Left cardiac atrium (tissue), 4 donors: Measurements from ENCODE around the gene ZMYND12. TPM values are rescaled to one million over a fixed set of nuclear protein-coding genes. Genes with fewer than 3 reads are reported as not detected.
A peak's percentile ranks its signal among the peaks of the same experiment; 100 is the strongest.

ENCODE experiments used
- ATAC-seq, 2 donors: fragments of 200-7000 bp; cut with Tn5 transposase; one replicate each; pipeline ENCODE4 v1.9.1; 2020; ENCODE audit warnings: mild to moderate bottlenecking in 2 of 2, moderate library complexity in 2 of 2
- DNase-seq: peaks from one replicate; pipeline ENCODE4 v3.0.0-alpha.2; 2020
- intact Hi-C, 2 donors: fragments of 100-400 bp; cut with DNase I; formaldehyde crosslinking; loops; one replicate each; pipeline versions ENCODE4 v1.14.1 to v1.15.1; 2022 to 2023
- total RNA-seq, 2 donors: library from RNA; stranded (reverse); fragmentation: NEBNext Ultra II Directional; extraction: Animal tissue kit (Norgen Biotek cat#: 25700); gene quantifications; one replicate each; pipeline ENCODE4 v1.2.1, GENCODE V29; 2021
- donor health status: DM: no; HTN: yes; CAD: no.
- donor health status: DM: no; HTN: yes; CAD: no; lungs with severe emphysema.
- donor health status: DM: yes; HTN: yes; CAD: no.
- donor health status: Dilated cardiomyopathy.

Gene ZMYND12
- total RNA-seq, 2 donors from 2014 or later, result 0.31 to 0.65 TPM

- ATAC-seq (no peak), DNase-seq (no peak)
- intact Hi-C loops, result no loop called here
These were observed 41.0 kb downstream of the ZMYND12 start for GRCh38 chr1:42414551-42415496.

- ATAC-seq (no peak), DNase-seq (no peak)
- intact Hi-C loops, result no loop called here
These were observed 51.9 kb downstream of the ZMYND12 start for GRCh38 chr1:42403880-42404400.

GRCh38 chr1:42399315-42400100 is 56.3 kb downstream of the ZMYND12 start:
- intact Hi-C loops, result no loop called here
- DNase-seq (no peak), ATAC-seq (no peak)

GRCh38 chr1:42392967-42393848 is 62.6 kb downstream of the ZMYND12 start:
- DNase-seq, result no peak
- intact Hi-C loops, result no loop called here
- ATAC-seq, result no peak

GRCh38 chr1:42392255-42392654 is 63.6 kb downstream of the ZMYND12 start:
- DNase-seq (no peak), ATAC-seq (no peak)
- intact Hi-C loops, result no loop called here

GRCh38 chr1:42386051-42386450 is 69.8 kb downstream of the ZMYND12 start:
- DNase-seq (no peak), ATAC-seq (no peak)
- intact Hi-C loops, result no loop called here

- no peak for ATAC-seq
- no peak for DNase-seq
- intact Hi-C loops, result no loop called here
These were observed 70.5 kb downstream of the ZMYND12 start for GRCh38 chr1:42385283-42385682.

GRCh38 chr1:42381280-42381673 is 74.5 kb downstream of the ZMYND12 start:
- intact Hi-C loops, result no loop called here
- ATAC-seq (no peak), DNase-seq (no peak)

GRCh38 chr1:42380586-42381279 is 75.1 kb downstream of the ZMYND12 start, which contains the start of gene RIMKLA:
RIMKLA (plus strand) TSS chr1:42380792; CDS start chr1:42380935, 143 bp downstream.
- peak; percentile 98 for ATAC-seq
- intact Hi-C loops, result no loop called here
- DNase-seq, result peak; percentile 72

Other genes with a start within 250 kb of the ZMYND12 start
- 10 to 100 TPM; 34.3 to 43.0 TPM for gene FOXJ3, start 120.8 kb downstream of the ZMYND12 start, total RNA-seq
- 1 to 10 TPM; 6.3 to 7.9 TPM for gene RIMKLA, start 75.2 kb downstream of the ZMYND12 start, total RNA-seq
- 10 to 100 TPM; 33.5 to 36.8 TPM for gene PPCS, start 521 bp upstream of the ZMYND12 start, total RNA-seq
- gene CCDC30, start 7.3 kb upstream of the ZMYND12 start, total RNA-seq, result 1 to 10 TPM; 1.4 to 2.3 TPM
- 10 to 100 TPM; 21.3 to 24.4 TPM for gene PPIH, start 202.4 kb upstream of the ZMYND12 start, total RNA-seq
- gene YBX1, start 226.4 kb upstream of the ZMYND12 start, total RNA-seq, result 100 to 1,000 TPM; 764 to 775 TPM